Spleen (tissue), 11 donors: ENCODE data around the gene ZNRD2. TPM values are rescaled to one million over a fixed set of nuclear protein-coding genes. Genes with fewer than 3 reads are reported as not detected.

ENCODE experiments used
- DNase-seq: peaks from one replicate; pipeline ENCODE4 v3.0.0-alpha.2; 2020
- H3K27ac ChIP-seq, 8 donors: fragments of 200-600 bp; sonication (generic) in 7 of 8; 1 replicate in 4 of 8; 2 replicates in 4 of 8; pipeline versions ENCODE4 v1.5.0 to v1.8.0; 2016 to 2021; ENCODE audit warnings: inconsistent platforms in 4 of 8, mild to moderate bottlenecking in 4 of 8, moderate library complexity in 1 of 8
- H3K27me3 ChIP-seq, 7 donors: fragments of 200-600 bp; sonication (generic) in 6 of 7; replicated peaks in 1 of 7; 1 replicate in 4 of 7; 2 replicates in 3 of 7; pipeline versions ENCODE4 v1.5.0 to v1.8.0; 2016 to 2021; ENCODE audit warnings: inconsistent platforms in 3 of 7, mild to moderate bottlenecking in 1 of 7
- H3K36me3 ChIP-seq, 6 donors: fragments of 200-600 bp; sonication (generic) in 5 of 6; 1 replicate in 4 of 6; 2 replicates in 2 of 6; pipeline versions ENCODE4 v1.5.0 to v1.8.0; 2016 to 2021; ENCODE audit warnings: inconsistent platforms in 2 of 6
- H3K4me1 ChIP-seq, 6 donors: fragments of 200-600 bp; sonication (generic) in 5 of 6; 1 replicate in 3 of 6; 2 replicates in 3 of 6; pipeline versions ENCODE4 v1.5.0 to v1.8.0; 2016 to 2021; ENCODE audit warnings: inconsistent platforms in 3 of 6
- H3K4me3 ChIP-seq, 8 donors: fragments of 200-600 bp; sonication (generic) in 7 of 8; 1 replicate in 4 of 8; 2 replicates in 4 of 8; pipeline versions ENCODE4 v1.5.0 to v1.8.0; 2016 to 2021; ENCODE audit warnings: inconsistent platforms in 4 of 8, mild to moderate bottlenecking in 4 of 8, moderate library complexity in 2 of 8
- H3K9me3 ChIP-seq, 8 donors: fragments of 200-600 bp; sonication (generic) in 7 of 8; 1 replicate in 4 of 8; 2 replicates in 4 of 8; pipeline versions ENCODE4 v1.5.0 to v1.8.0; 2016 to 2021; ENCODE audit warnings: inconsistent platforms in 4 of 8
- CTCF ChIP-seq, 11 experiments: fragments of 200-600 bp in 7 of 11; fragments of 450-650 bp in 4 of 11; sonication (generic) in 4 of 11; IDR thresholded peaks in 8 of 11; conservative IDR thresholded peaks in 3 of 11; 1 replicate in 7 of 11; 2 replicates in 4 of 11; pipeline versions ENCODE4 v1.4.0 to v1.8.0; 2016 to 2021; ENCODE audit warnings: antibody characterized with exemption in 11 of 11, inconsistent platforms in 4 of 11, mild to moderate bottlenecking in 1 of 11
- POLR2A ChIP-seq, 3 donors: fragments of 450-650 bp; IDR thresholded peaks; one replicate each; pipeline ENCODE4 v1.5.1; 2017; ENCODE audit warnings: antibody characterized with exemption in 3 of 3, mild to moderate bottlenecking in 1 of 3
- POLR2AphosphoS5 ChIP-seq, 3 donors: sonication (generic); formaldehyde crosslinking; IDR thresholded peaks; one replicate each; pipeline ENCODE4 v1.5.1; 2017; ENCODE audit warnings: antibody characterized with exemption in 3 of 3
- WGBS, 5 donors: extraction: QIAGEN DNeasy Blood & Tissue Kit in 3 of 5; methylation state at CpG; one replicate each; pipeline versions ENCODE4 v1.1.5 to v1.1.7; 2013 to 2018; 5-methylcytosine and 5-hydroxymethylcytosine counted together
- intact Hi-C: fragments of 100-400 bp; cut with DNase I; formaldehyde crosslinking; loops from one replicate; pipeline ENCODE4 v1.15.0; 2023; ENCODE audit warnings: low total_unique reads
- polyA plus RNA-seq, 3 donors: library from polyadenylated mRNA; stranded (reverse); fragments of 200-250 nt; gene quantifications; one replicate each; pipeline ENCODE4 v1.2.1, GENCODE V29; 2013
- total RNA-seq, 7 donors: library from RNA; depleted of rRNA in 3 of 7; stranded (reverse); fragments of >200 nt in 3 of 7; fragmentation: NEBNext Ultra II Directional in 4 of 7; extraction: Animal tissue kit (Norgen Biotek cat#: 25700) in 4 of 7; gene quantifications; one replicate each; pipeline versions ENCODE4 v1.1.0 to v1.2.1, GENCODE V29; 2016 to 2021
- donor health status: healthy with polysubstance abuse.
- donor health status: DM: no; HTN: no; CAD: no; lungs with moderate emphysema.
- donor health status: DM: no; HTN: no; CAD: no.
- donor health status: Bipolar disorder and iron deficiency.
- donor health status: healthy.
- donor health status: DM: no; HTN: no; CAD: no.
- donor health status: DM: yes; HTN: yes; CAD: no.

The ZNRD2 gene
- total and polyA plus RNA-seq, 10 donors: 20.9 to 68.8 (median 38.4) TPM

- Histone ChIP-seq H3K27ac (peak within 1 kb of the TSS in 3 of 8 donors; percentile 10 to 45 (median 40)), H3K4me1 (peaks cover 9 to 56% (median 37%) of the 10 kb centered on the region in 6 donors), H3K36me3 (peaks cover 0 to 82% (median 58%) of the 10 kb centered on the region in 6 donors), H3K4me3 (no peak within 1 kb of the TSS), H3K9me3 (no peaks in the 10 kb centered on the region), H3K27me3 (no peaks in the 10 kb centered on the region)
- DNase-seq: no peak
- TF ChIP-seq POLR2AphosphoS5 (IDR thresholded peaks at IDR 0.05): peak in 2 of 3 donors; percentile 54 to 82
- no peak for TF ChIP-seq POLR2A (IDR thresholded peaks at IDR 0.05)
- no peak for TF ChIP-seq CTCF (IDR thresholded peaks at IDR 0.05 in 8 of 11, conservative IDR thresholded peaks at IDR 0.05 in 3 of 11)
- intact Hi-C loops: no loop called here
- WGBS, 5 donors: 67 to 77% (median 73%) methylated on average over 6 to 12 of the region's 12 CpGs
Measured at GRCh38 chr11:65595543-65596281, 25.4 kb downstream of the ZNRD2 start, which contains the start of gene KCNK7. Gene KCNK7, minus strand, starts transcription at chr11:65595800. Its CDS starts 28 bp downstream, at chr11:65595772.

GRCh38 chr11:65596520-65596919 is 26.2 kb downstream of the ZNRD2 start:
- H3K27ac ChIP-seq: peak overlapping the region in 1 of 8 donors; percentile 27
- DNase-seq: no peak
- TF ChIP-seq POLR2AphosphoS5 (IDR thresholded peaks at IDR 0.05) (peak; percentile 6 to 58 (median 44)), CTCF (IDR thresholded peaks at IDR 0.05 in 8 of 11, conservative IDR thresholded peaks at IDR 0.05 in 3 of 11) (no peak)
- peaks cover 0 to 82% (median 52%) of the 10 kb centered on the region in 6 donors for H3K36me3 ChIP-seq
- no peaks in the 10 kb centered on the region for H3K9me3 ChIP-seq
- 69 to 85% (median 76%) methylated on average over 6 of the region's 6 CpGs for WGBS, 5 donors
- no peaks in the 10 kb centered on the region for H3K27me3 ChIP-seq
- intact Hi-C loops: no loop called here
- H3K4me3 ChIP-seq: no peak overlapping the region
- H3K4me1 ChIP-seq: peaks cover 9 to 48% (median 32%) of the 10 kb centered on the region in 6 donors

GRCh38 chr11:65598258-65598699 is 28.0 kb downstream of the ZNRD2 start:
- Histone ChIP-seq H3K27me3 (no peaks in the 10 kb centered on the region), H3K36me3 (peaks cover 0 to 82% (median 45%) of the 10 kb centered on the region in 6 donors), H3K9me3 (no peaks in the 10 kb centered on the region), H3K27ac (no peak overlapping the region), H3K4me1 (peaks cover 9 to 39% (median 28%) of the 10 kb centered on the region in 6 donors), H3K4me3 (no peak overlapping the region)
- TF ChIP-seq POLR2AphosphoS5 (IDR thresholded peaks at IDR 0.05): peak in 1 of 3 donors; percentile 69
- no peak for TF ChIP-seq CTCF (IDR thresholded peaks at IDR 0.05 in 8 of 11, conservative IDR thresholded peaks at IDR 0.05 in 3 of 11)
- WGBS, 5 donors: 86 to 95% (median 89%) methylated on average over 16 of the region's 16 CpGs
- DNase-seq: no peak
- intact Hi-C loops: no loop called here

- Histone ChIP-seq H3K36me3 (peaks cover 0 to 82% (median 52%) of the 10 kb centered on the region in 6 donors), H3K4me3 (no peak overlapping the region), H3K27ac (peak overlapping the region in 1 of 8 donors; percentile 45), H3K9me3 (no peaks in the 10 kb centered on the region), H3K27me3 (no peaks in the 10 kb centered on the region), H3K4me1 (peaks cover 4 to 34% (median 20%) of the 10 kb centered on the region in 6 donors)
- intact Hi-C loops: no loop called here
- TF ChIP-seq POLR2A (IDR thresholded peaks at IDR 0.05) (no peak), POLR2AphosphoS5 (IDR thresholded peaks at IDR 0.05) (peak in 2 of 3 donors; percentile 25 to 67)
- 85 to 95% (median 90%) methylated on average over 32 to 49 of the region's 49 CpGs for WGBS, 5 donors
- DNase-seq: no peak
Measured at GRCh38 chr11:65599216-65599954, 29.1 kb downstream of the ZNRD2 start.
